ENCODE results near the gene NKX1-2. TPM values are rescaled to one million over a fixed set of nuclear protein-coding genes. Genes with fewer than 3 reads are reported as not detected.

The NKX1-2 gene
- total RNA-seq, 1 donor from 2014 or later, result not detected

- TF ChIP-seq, protein P1, sequence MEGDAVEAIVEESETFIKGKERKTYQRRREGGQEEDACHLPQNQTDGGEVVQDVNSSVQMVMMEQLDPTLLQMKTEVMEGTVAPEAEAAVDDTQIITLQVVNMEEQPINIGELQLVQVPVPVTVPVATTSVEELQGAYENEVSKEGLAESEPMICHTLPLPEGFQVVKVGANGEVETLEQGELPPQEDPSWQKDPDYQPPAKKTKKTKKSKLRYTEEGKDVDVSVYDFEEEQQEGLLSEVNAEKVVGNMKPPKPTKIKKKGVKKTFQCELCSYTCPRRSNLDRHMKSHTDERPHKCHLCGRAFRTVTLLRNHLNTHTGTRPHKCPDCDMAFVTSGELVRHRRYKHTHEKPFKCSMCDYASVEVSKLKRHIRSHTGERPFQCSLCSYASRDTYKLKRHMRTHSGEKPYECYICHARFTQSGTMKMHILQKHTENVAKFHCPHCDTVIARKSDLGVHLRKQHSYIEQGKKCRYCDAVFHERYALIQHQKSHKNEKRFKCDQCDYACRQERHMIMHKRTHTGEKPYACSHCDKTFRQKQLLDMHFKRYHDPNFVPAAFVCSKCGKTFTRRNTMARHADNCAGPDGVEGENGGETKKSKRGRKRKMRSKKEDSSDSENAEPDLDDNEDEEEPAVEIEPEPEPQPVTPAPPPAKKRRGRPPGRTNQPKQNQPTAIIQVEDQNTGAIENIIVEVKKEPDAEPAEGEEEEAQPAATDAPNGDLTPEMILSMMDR (IDR thresholded peaks at IDR 0.05), result no peak
- H3K27ac Mint-ChIP-seq, result no peak overlapping the region
- ChIA-PET POLR2A (no interaction called here), CTCF (no interaction called here)
- H3K36me3 Mint-ChIP-seq (ENCODE audit: low read depth), result no peaks in the 10 kb centered on the region
- H3K9me3 Mint-ChIP-seq, result no peaks in the 10 kb centered on the region
- peaks cover 7% of the 10 kb centered on the region for H3K4me1 Mint-ChIP-seq
- intact Hi-C loops (cut with micrococcal nuclease), result no loop called here
- ATAC-seq (ENCODE audit: low read depth) (no peak), DNase-seq (no peak)
- H3K27me3 Mint-ChIP-seq, result peaks cover 25% of the 10 kb centered on the region
- no peak overlapping the region for H3K4me3 Mint-ChIP-seq
Measured at GRCh38 chr10:124433461-124433860, 16.4 kb downstream of the NKX1-2 start.

DNA sequence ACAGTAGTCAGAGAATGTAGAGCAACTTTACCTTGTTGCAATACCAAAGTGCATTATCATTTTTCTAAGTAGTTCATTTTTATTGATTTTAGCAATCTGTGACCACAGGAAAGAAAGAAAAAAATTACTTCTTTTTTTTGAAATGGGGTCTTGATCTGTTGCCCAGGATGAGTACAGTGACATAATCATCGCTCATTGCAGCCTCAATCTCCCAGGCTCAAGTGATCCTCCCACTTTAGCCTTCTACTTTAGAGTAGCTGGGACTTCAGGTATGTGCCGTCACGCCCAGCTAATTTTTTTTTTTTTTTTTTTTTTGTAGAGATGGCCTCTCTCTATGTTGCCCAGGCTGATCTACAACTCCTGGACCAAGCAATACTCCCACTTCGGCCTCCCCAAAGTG is 19.8 kb downstream of the NKX1-2 start:
- ATAC-seq (ENCODE audit: low read depth), result no peak
- H3K27me3 Mint-ChIP-seq, result peaks cover 23% of the 10 kb centered on the region
- H3K36me3 Mint-ChIP-seq (ENCODE audit: low read depth), result no peaks in the 10 kb centered on the region
- ChIA-PET CTCF (interaction anchor here (0.8 kb wide), 1 partner anchor 27 kb away, joined by 3 read pairs; no protein-coding TSS in a partner anchor), POLR2A (no interaction called here)
- TF ChIP-seq, protein P1 (IDR thresholded peaks at IDR 0.05), result no peak
- no peak overlapping the region for H3K27ac Mint-ChIP-seq
- intact Hi-C loops (cut with micrococcal nuclease), result no loop called here
- H3K4me1 Mint-ChIP-seq, result no peaks in the 10 kb centered on the region
- no peaks in the 10 kb centered on the region for H3K9me3 Mint-ChIP-seq
- no peak overlapping the region for H3K4me3 Mint-ChIP-seq
- DNase-seq, result no peak

- CTCF ChIA-PET, result no interaction called here
- Mint-ChIP-seq H3K9me3 (no peaks in the 10 kb centered on the region), H3K27ac (no peak overlapping the region), H3K27me3 (peaks cover 23% of the 10 kb centered on the region), H3K4me1 (no peaks in the 10 kb centered on the region), H3K36me3 (ENCODE audit: low read depth) (no peaks in the 10 kb centered on the region), H3K4me3 (no peak overlapping the region)
- POLR2A ChIA-PET, result interaction anchor here (0.7 kb wide), 1 partner anchor 308 kb away, joined by 4 read pairs; no protein-coding TSS in a partner anchor
- DNase-seq, result no peak
- intact Hi-C loops (cut with micrococcal nuclease), result no loop called here
- TF ChIP-seq, protein P1 (IDR thresholded peaks at IDR 0.05), result no peak
- no peak for ATAC-seq (ENCODE audit: low read depth)
Measured at GRCh38 chr10:124429576-124429975, 20.3 kb downstream of the NKX1-2 start.

GRCh38 chr10:124428207-124428777 is 21.5 kb downstream of the NKX1-2 start:
- intact Hi-C loops (cut with micrococcal nuclease), result no loop called here
- ATAC-seq (ENCODE audit: low read depth) (no peak), DNase-seq (no peak)
- Mint-ChIP-seq H3K9me3 (no peaks in the 10 kb centered on the region), H3K4me3 (no peak overlapping the region), H3K27ac (no peak overlapping the region), H3K27me3 (peaks cover 33% of the 10 kb centered on the region), H3K36me3 (ENCODE audit: low read depth) (no peaks in the 10 kb centered on the region), H3K4me1 (no peaks in the 10 kb centered on the region)
- POLR2A ChIA-PET, result no interaction called here
- CTCF ChIA-PET, result no interaction called here
- TF ChIP-seq, protein P1 (IDR thresholded peaks at IDR 0.05), result no peak

GRCh38 chr10:124425227-124425962 is 24.4 kb downstream of the NKX1-2 start:
- Mint-ChIP-seq H3K36me3 (ENCODE audit: low read depth) (no peaks in the 10 kb centered on the region), H3K4me1 (no peaks in the 10 kb centered on the region), H3K27ac (no peak overlapping the region), H3K27me3 (peaks cover 37% of the 10 kb centered on the region), H3K9me3 (no peaks in the 10 kb centered on the region), H3K4me3 (no peak overlapping the region)
- ChIA-PET POLR2A (no interaction called here), CTCF (no interaction called here)
- DNase-seq, result no peak
- no peak for ATAC-seq (ENCODE audit: low read depth)
- TF ChIP-seq, protein P1 (IDR thresholded peaks at IDR 0.05), result no peak
- intact Hi-C loops (cut with micrococcal nuclease), result no loop called here

Measured in activated B cell treated with CpG ODN at 0.5 μM for 24 hours (primary cell).